CD4-positive, alpha-beta T cell treated with Interleukin-6 at 100 ng/mL for 8 hours (primary cell): ENCODE data around the gene NUDT10.
"Not testable (repeated sequence)": the region's sequence is repeated elsewhere in the genome, so short reads cannot be mapped to it uniquely, and the experiment has no call there.

Experiments used
- DNase-seq: peaks from one replicate; pipeline ENCODE4 v3.0.0-alpha.2; 2020; ENCODE audit warnings: mixed read lengths, low spot score

Gene NUDT10

GRCh38 chrX:51332188-51332942 is at the start of gene NUDT10:
Gene NUDT10 (plus strand): TSS chrX:51332822. CDS start chrX:51332966, 144 bp downstream.
- DNase-seq, result no peak

- DNase-seq, result no peak
Measured at GRCh38 chrX:51292421-51292820, 40.2 kb upstream of the NUDT10 start.

GRCh38 chrX:51296138-51296537 is 36.5 kb upstream of the NUDT10 start:
- DNase-seq, result no peak

- DNase-seq, result no peak
Measured at GRCh38 chrX:51316271-51316670, 16.4 kb upstream of the NUDT10 start.

GRCh38 chrX:51332943-51333785 is 542 bp downstream of the NUDT10 start:
- DNase-seq, result not testable (repeated sequence)

- DNase-seq, result no peak
Measured at GRCh38 chrX:51334276-51334675, 1.7 kb downstream of the NUDT10 start.

- DNase-seq, result peak; percentile 37
Measured at GRCh38 chrX:51336584-51336983, 4.0 kb downstream of the NUDT10 start.

GRCh38 chrX:51361251-51361650 is 28.6 kb downstream of the NUDT10 start:
- DNase-seq, result no peak

GRCh38 chrX:51376672-51377071 is 44.0 kb downstream of the NUDT10 start:
- DNase-seq, result no peak
